Measurements from ENCODE around the gene SPATA24. TPM values are rescaled to one million over a fixed set of nuclear protein-coding genes. Genes with fewer than 3 reads are reported as not detected.

SPATA24 gene
- total RNA-seq, 2 donors from 2014 or later, result 5.6 to 9.2 TPM

GRCh38 chr5:139386050-139386438 is 17.8 kb downstream of the SPATA24 start:
- no peaks in the 10 kb centered on the region for H3K9me3 Mint-ChIP-seq
- peak overlapping the region; percentile 77 for H3K4me3 Mint-ChIP-seq
- H3K27me3 Mint-ChIP-seq, result no peaks in the 10 kb centered on the region
- no peak for ATAC-seq (replicated peaks)
- H3K4me1 Mint-ChIP-seq, result peaks cover 26% of the 10 kb centered on the region
- H3K36me3 Mint-ChIP-seq (ENCODE audit: low read depth), result peaks cover 16% of the 10 kb centered on the region
- H3K27ac Mint-ChIP-seq, result no peak overlapping the region

- Mint-ChIP-seq H3K9me3 (no peaks in the 10 kb centered on the region), H3K4me3 (peak overlapping the region; percentile 77), H3K36me3 (ENCODE audit: low read depth) (peaks cover 13% of the 10 kb centered on the region), H3K4me1 (peaks cover 20% of the 10 kb centered on the region), H3K27me3 (no peaks in the 10 kb centered on the region), H3K27ac (peak overlapping the region; percentile 90)
- no peak for ATAC-seq (replicated peaks)
Measured at GRCh38 chr5:139385061-139386049, 18.5 kb downstream of the SPATA24 start.

GRCh38 chr5:139384591-139385051 is 19.3 kb downstream of the SPATA24 start:
- Mint-ChIP-seq H3K4me3 (peak overlapping the region; percentile 77), H3K27ac (peak overlapping the region; percentile 90), H3K27me3 (no peaks in the 10 kb centered on the region), H3K4me1 (peaks cover 17% of the 10 kb centered on the region), H3K9me3 (no peaks in the 10 kb centered on the region), H3K36me3 (ENCODE audit: low read depth) (peaks cover 6% of the 10 kb centered on the region)
- ATAC-seq (replicated peaks), result no peak

DNA sequence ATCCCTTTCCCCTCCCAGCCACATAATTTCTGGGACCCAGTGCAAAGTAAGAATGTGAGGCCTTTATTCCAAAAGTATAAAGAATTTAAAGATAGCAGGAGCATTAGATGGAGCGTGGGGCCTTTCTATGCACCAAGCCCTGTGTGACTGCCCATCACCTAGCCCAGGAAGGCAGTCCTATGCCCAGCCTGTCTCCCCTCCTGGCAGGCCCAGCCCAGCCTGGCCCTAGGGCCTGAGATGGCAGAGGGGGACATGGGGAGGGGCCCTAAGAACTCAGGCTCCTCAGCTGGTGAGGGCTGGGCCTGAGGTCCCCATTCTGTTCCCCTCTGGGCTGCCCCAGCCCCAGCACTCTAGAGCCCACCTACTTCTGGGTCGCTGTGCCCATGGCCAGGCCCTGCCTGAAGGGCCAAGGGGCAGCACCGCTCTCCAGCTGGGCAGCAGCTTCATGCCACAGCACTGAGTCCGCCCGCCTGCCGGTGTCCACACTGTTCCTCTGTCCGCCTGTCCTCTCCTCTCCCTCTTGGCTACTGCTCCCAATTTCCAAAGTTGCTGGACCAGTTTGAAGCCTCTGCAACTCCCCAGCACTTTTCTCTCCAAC is 19.8 kb downstream of the SPATA24 start:
- peak overlapping the region; percentile 90 for H3K27ac Mint-ChIP-seq
- peaks cover 1% of the 10 kb centered on the region for H3K36me3 Mint-ChIP-seq (ENCODE audit: low read depth)
- ATAC-seq (replicated peaks), result no peak
- H3K9me3 Mint-ChIP-seq, result no peaks in the 10 kb centered on the region
- H3K4me3 Mint-ChIP-seq, result peak overlapping the region; percentile 77
- H3K4me1 Mint-ChIP-seq, result peaks cover 13% of the 10 kb centered on the region
- H3K27me3 Mint-ChIP-seq, result no peaks in the 10 kb centered on the region

- Mint-ChIP-seq H3K27me3 (no peaks in the 10 kb centered on the region), H3K27ac (no peak within 1 kb of the TSS), H3K4me1 (peaks cover 13% of the 10 kb centered on the region), H3K36me3 (ENCODE audit: low read depth) (no peaks in the 10 kb centered on the region), H3K9me3 (no peaks in the 10 kb centered on the region), H3K4me3 (peak within 1 kb of the TSS; percentile 77)
- no peak for ATAC-seq (replicated peaks)
Measured at GRCh38 chr5:139383275-139383992, 20.5 kb downstream of the SPATA24 start, which contains the start of gene SLC23A1. Gene SLC23A1, minus strand, starts transcription at chr5:139383297. Its CDS starts 44 bp downstream, at chr5:139383253.

- H3K27ac Mint-ChIP-seq, result no peak overlapping the region
- peaks cover 13% of the 10 kb centered on the region for H3K4me1 Mint-ChIP-seq
- no peaks in the 10 kb centered on the region for H3K9me3 Mint-ChIP-seq
- H3K4me3 Mint-ChIP-seq, result no peak overlapping the region
- no peaks in the 10 kb centered on the region for H3K36me3 Mint-ChIP-seq (ENCODE audit: low read depth)
- H3K27me3 Mint-ChIP-seq, result no peaks in the 10 kb centered on the region
- no peak for ATAC-seq (replicated peaks)
Measured at GRCh38 chr5:139382807-139383206, 21.1 kb downstream of the SPATA24 start.

- no peak overlapping the region for H3K4me3 Mint-ChIP-seq
- H3K27me3 Mint-ChIP-seq, result no peaks in the 10 kb centered on the region
- H3K27ac Mint-ChIP-seq, result no peak overlapping the region
- H3K36me3 Mint-ChIP-seq (ENCODE audit: low read depth), result no peaks in the 10 kb centered on the region
- H3K9me3 Mint-ChIP-seq, result no peaks in the 10 kb centered on the region
- ATAC-seq (replicated peaks), result no peak
- H3K4me1 Mint-ChIP-seq, result peaks cover 13% of the 10 kb centered on the region
Measured at GRCh38 chr5:139381837-139382761, 21.8 kb downstream of the SPATA24 start.

- Mint-ChIP-seq H3K4me1 (peaks cover 6% of the 10 kb centered on the region), H3K36me3 (ENCODE audit: low read depth) (no peaks in the 10 kb centered on the region), H3K4me3 (no peak overlapping the region), H3K9me3 (no peaks in the 10 kb centered on the region), H3K27me3 (no peaks in the 10 kb centered on the region), H3K27ac (peak overlapping the region; percentile 37)
- ATAC-seq (replicated peaks), result no peak
Measured at GRCh38 chr5:139379626-139380449, 24.1 kb downstream of the SPATA24 start.

- Mint-ChIP-seq H3K4me3 (no peak overlapping the region), H3K4me1 (no peaks in the 10 kb centered on the region), H3K27me3 (no peaks in the 10 kb centered on the region), H3K9me3 (no peaks in the 10 kb centered on the region), H3K36me3 (ENCODE audit: low read depth) (peaks cover 2% of the 10 kb centered on the region), H3K27ac (peak overlapping the region; percentile 37)
- ATAC-seq (replicated peaks), result no peak
Measured at GRCh38 chr5:139378941-139379361, 24.9 kb downstream of the SPATA24 start.

GRCh38 chr5:139378101-139378825 is 25.6 kb downstream of the SPATA24 start:
- H3K4me3 Mint-ChIP-seq, result no peak overlapping the region
- ATAC-seq (replicated peaks), result no peak
- no peaks in the 10 kb centered on the region for H3K4me1 Mint-ChIP-seq

GRCh38 chr5:139377226-139377625 is 26.7 kb downstream of the SPATA24 start:
- Mint-ChIP-seq H3K9me3 (no peaks in the 10 kb centered on the region), H3K27me3 (no peaks in the 10 kb centered on the region), H3K4me3 (no peak overlapping the region), H3K27ac (peak overlapping the region; percentile 59), H3K4me1 (peaks cover 1% of the 10 kb centered on the region), H3K36me3 (ENCODE audit: low read depth) (peaks cover 18% of the 10 kb centered on the region)
- peak; percentile 19 for ATAC-seq (replicated peaks)

More at GRCh38 chr5:139378101-139378825, 25.6 kb downstream of the SPATA24 start:
- Mint-ChIP-seq H3K9me3 (no peaks in the 10 kb centered on the region), H3K27ac (no peak overlapping the region), H3K27me3 (no peaks in the 10 kb centered on the region), H3K36me3 (ENCODE audit: low read depth) (peaks cover 9% of the 10 kb centered on the region)

DNA sequence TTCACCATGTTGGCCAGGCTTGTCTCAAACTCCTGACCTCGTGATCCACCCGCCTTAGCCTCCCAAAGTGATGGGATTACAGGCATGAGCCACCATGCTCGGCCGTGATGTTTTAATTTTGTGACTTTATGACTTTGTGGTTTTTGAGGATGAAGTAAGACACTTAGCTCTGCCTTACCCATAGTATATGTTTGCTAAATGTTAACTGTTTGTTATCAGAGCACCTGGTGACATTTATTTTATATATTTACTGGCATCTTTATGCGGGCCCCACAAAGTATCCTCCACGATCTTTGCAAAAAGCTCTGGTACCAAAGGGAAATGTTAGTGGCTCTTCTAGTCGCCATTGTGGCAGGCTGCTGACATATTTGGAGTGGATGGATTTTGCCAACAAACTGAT is 27.5 kb downstream of the SPATA24 start:
- H3K27ac Mint-ChIP-seq, result no peak overlapping the region
- no peak overlapping the region for H3K4me3 Mint-ChIP-seq
- H3K4me1 Mint-ChIP-seq, result peaks cover 8% of the 10 kb centered on the region
- H3K9me3 Mint-ChIP-seq, result no peaks in the 10 kb centered on the region
- no peak for ATAC-seq (replicated peaks)
- no peaks in the 10 kb centered on the region for H3K27me3 Mint-ChIP-seq
- H3K36me3 Mint-ChIP-seq (ENCODE audit: low read depth), result peaks cover 26% of the 10 kb centered on the region
